HEK293 (cell line): ENCODE measurements around the gene IL11RA.
A peak's percentile ranks its signal among the peaks of the same experiment; 100 is the strongest.

ENCODE experiments used
- CTCF ChIA-PET: fragments of 350-600 bp; formaldehyde crosslinking; extraction: SDS; loops from one replicate; lab custom pipeline; 2021; ENCODE audit warnings: antibody characterized with exemption; lab: Yijun Ruan, JAX
- POLR2A ChIA-PET: fragments of 300-600 bp; formaldehyde crosslinking; extraction: SDS; loops from one replicate; lab custom pipeline; 2020; ENCODE audit warnings: antibody characterized with exemption, inconsistent platforms; lab: Yijun Ruan, JAX
- H3K27ac ChIP-seq: fragments of 200-500 bp; sonication (Bioruptor generic); 2 replicates; pipeline ENCODE4 v1.5.1; 2014; ENCODE audit warnings: low read depth, low read length, control low read depth, inconsistent platforms; ENCODE audit errors: extremely low read depth
- H3K36me3 ChIP-seq, 2 experiments: fragments of 200-500 bp in 1 of 2; sonication (Bioruptor generic) in 1 of 2; 1 replicate in 1 of 2; 2 replicates in 1 of 2; pipeline ENCODE4 v1.5.1; 2014 to 2017; ENCODE audit warnings: inconsistent platforms in 2 of 2, low read length in 2 of 2; ENCODE audit not compliant: control insufficient read depth in 2 of 2, insufficient read depth in 1 of 2
- H3K4me1 ChIP-seq: fragments of 200-500 bp; sonication (Bioruptor generic); 2 replicates; pipeline ENCODE4 v1.5.1; 2014; ENCODE audit warnings: mild to moderate bottlenecking, low read length, inconsistent platforms; ENCODE audit not compliant: control insufficient read depth, insufficient read depth
- H3K4me3 ChIP-seq: 2 replicates; pipeline ENCODE4 v1.5.1; 2011; ENCODE audit warnings: low read depth, mild to moderate bottlenecking, control low read depth, low read length, moderate library complexity
- H3K9me3 ChIP-seq: fragments of 200-500 bp; sonication (Bioruptor generic); 2 replicates; pipeline ENCODE4 v1.5.1; 2014; ENCODE audit warnings: low read depth, low read length, inconsistent platforms; ENCODE audit not compliant: control insufficient read depth, insufficient read depth
- GLI4 ChIP-seq: fragments of 450-650 bp; formaldehyde crosslinking; IDR thresholded peaks from 2 replicates; pipeline ENCODE4 v1.5.1; 2016; ENCODE audit warnings: missing biosample characterization, missing genetic modification characterization
- GLIS2 ChIP-seq: fragments of 450-650 bp; formaldehyde crosslinking; IDR thresholded peaks from 2 replicates; pipeline ENCODE4 v1.5.1; 2016; ENCODE audit warnings: missing biosample characterization, missing genetic modification characterization
- HOXC10 ChIP-seq: sonication (generic); formaldehyde crosslinking; IDR thresholded peaks from 2 replicates; pipeline ENCODE4 v1.8.1; 2023; ENCODE audit warnings: mild to moderate bottlenecking, missing genetic modification reagents
- KLF16 ChIP-seq: fragments of 450-650 bp; formaldehyde crosslinking; IDR thresholded peaks from 2 replicates; pipeline ENCODE4 v1.5.1; 2017; ENCODE audit warnings: missing biosample characterization, missing genetic modification characterization
- KLF9 ChIP-seq: fragments of 450-650 bp; formaldehyde crosslinking; IDR thresholded peaks from 2 replicates; pipeline ENCODE4 v1.5.1; 2016; ENCODE audit warnings: missing biosample characterization, missing genetic modification characterization, low read depth
- SCRT2 ChIP-seq: fragments of 450-650 bp; formaldehyde crosslinking; IDR thresholded peaks from 2 replicates; pipeline ENCODE4 v1.5.1; 2016; ENCODE audit warnings: missing biosample characterization, missing genetic modification characterization
- SP2 ChIP-seq: fragments of 450-650 bp; formaldehyde crosslinking; IDR thresholded peaks from 2 replicates; pipeline ENCODE4 v1.5.1; 2016; ENCODE audit warnings: missing biosample characterization, missing genetic modification characterization
- WT1 ChIP-seq: fragments of 450-650 bp; formaldehyde crosslinking; IDR thresholded peaks from 2 replicates; pipeline ENCODE4 v1.5.1; 2016; ENCODE audit warnings: missing biosample characterization, missing genetic modification characterization
- ZBTB48 ChIP-seq: fragments of 450-650 bp; formaldehyde crosslinking; IDR thresholded peaks from 2 replicates; pipeline ENCODE4 v1.5.1; 2016; ENCODE audit warnings: missing biosample characterization, missing genetic modification characterization
- ZBTB8A ChIP-seq: fragments of 450-650 bp; formaldehyde crosslinking; IDR thresholded peaks from 2 replicates; pipeline ENCODE4 v1.5.1; 2016; ENCODE audit warnings: missing biosample characterization, missing genetic modification characterization
- ZEB2 ChIP-seq: fragments of 450-650 bp; formaldehyde crosslinking; IDR thresholded peaks from 2 replicates; pipeline ENCODE4 v1.5.1; 2016; ENCODE audit warnings: missing biosample characterization, missing genetic modification characterization
- ZIC2 ChIP-seq: fragments of 450-650 bp; formaldehyde crosslinking; IDR thresholded peaks from 2 replicates; pipeline ENCODE4 v1.5.1; 2016; ENCODE audit warnings: missing biosample characterization, missing genetic modification characterization
- ZNF184 ChIP-seq: fragments of 450-650 bp; IDR thresholded peaks from 2 replicates; pipeline ENCODE4 v1.5.1; 2018; ENCODE audit warnings: missing biosample characterization, mild to moderate bottlenecking, missing genetic modification characterization
- ZNF248 ChIP-seq: fragments of 450-650 bp; formaldehyde crosslinking; IDR thresholded peaks from 2 replicates; pipeline ENCODE4 v1.5.1; 2017; ENCODE audit warnings: missing biosample characterization, missing genetic modification characterization
- ZNF266 ChIP-seq: fragments of 450-650 bp; formaldehyde crosslinking; IDR thresholded peaks from 2 replicates; pipeline ENCODE4 v1.5.1; 2016; ENCODE audit warnings: missing biosample characterization, missing genetic modification characterization, low read depth
- ZNF366 ChIP-seq: fragments of 450-650 bp; formaldehyde crosslinking; conservative IDR thresholded peaks from 2 replicates; pipeline ENCODE4 v1.5.1; 2016; ENCODE audit warnings: missing biosample characterization, missing genetic modification characterization
- ZNF433 ChIP-seq: fragments of 450-650 bp; formaldehyde crosslinking; IDR thresholded peaks from 2 replicates; pipeline ENCODE4 v1.5.1; 2016; ENCODE audit warnings: missing biosample characterization, missing genetic modification characterization, low read depth
- ZNF473 ChIP-seq: fragments of 450-650 bp; formaldehyde crosslinking; IDR thresholded peaks from 2 replicates; pipeline ENCODE4 v1.5.1; 2017; ENCODE audit warnings: missing biosample characterization, missing genetic modification characterization
- ZNF488 ChIP-seq: fragments of 450-650 bp; formaldehyde crosslinking; IDR thresholded peaks from 2 replicates; pipeline ENCODE4 v1.5.1; 2016; ENCODE audit warnings: missing biosample characterization, missing genetic modification characterization
- ZNF501 ChIP-seq: fragments of 450-650 bp; formaldehyde crosslinking; IDR thresholded peaks from 2 replicates; pipeline ENCODE4 v1.5.1; 2016; ENCODE audit warnings: missing biosample characterization, missing genetic modification characterization
- ZNF514 ChIP-seq: fragments of 450-650 bp; formaldehyde crosslinking; IDR thresholded peaks from 2 replicates; pipeline ENCODE4 v1.5.1; 2016; ENCODE audit warnings: missing biosample characterization, missing genetic modification characterization
- ZNF747 ChIP-seq: fragments of 450-650 bp; formaldehyde crosslinking; IDR thresholded peaks from 2 replicates; pipeline ENCODE4 v1.5.1; 2016; ENCODE audit warnings: missing biosample characterization, missing genetic modification characterization
- ZNF768 ChIP-seq: fragments of 450-650 bp; formaldehyde crosslinking; IDR thresholded peaks from 2 replicates; pipeline ENCODE4 v1.5.1; 2018; ENCODE audit warnings: missing biosample characterization, mild to moderate bottlenecking, missing genetic modification characterization
- ZXDB ChIP-seq: fragments of 450-650 bp; formaldehyde crosslinking; IDR thresholded peaks from 2 replicates; pipeline ENCODE4 v1.5.1; 2016; ENCODE audit warnings: missing biosample characterization, missing genetic modification characterization
- TF ChIP-seq, protein P1 (sequence below): fragments of 450-650 bp; formaldehyde crosslinking; IDR thresholded peaks from 2 replicates; pipeline ENCODE4 v1.5.1; 2016; ENCODE audit warnings: missing biosample characterization, missing genetic modification characterization, borderline replicate concordance

IL11RA gene

DNA sequence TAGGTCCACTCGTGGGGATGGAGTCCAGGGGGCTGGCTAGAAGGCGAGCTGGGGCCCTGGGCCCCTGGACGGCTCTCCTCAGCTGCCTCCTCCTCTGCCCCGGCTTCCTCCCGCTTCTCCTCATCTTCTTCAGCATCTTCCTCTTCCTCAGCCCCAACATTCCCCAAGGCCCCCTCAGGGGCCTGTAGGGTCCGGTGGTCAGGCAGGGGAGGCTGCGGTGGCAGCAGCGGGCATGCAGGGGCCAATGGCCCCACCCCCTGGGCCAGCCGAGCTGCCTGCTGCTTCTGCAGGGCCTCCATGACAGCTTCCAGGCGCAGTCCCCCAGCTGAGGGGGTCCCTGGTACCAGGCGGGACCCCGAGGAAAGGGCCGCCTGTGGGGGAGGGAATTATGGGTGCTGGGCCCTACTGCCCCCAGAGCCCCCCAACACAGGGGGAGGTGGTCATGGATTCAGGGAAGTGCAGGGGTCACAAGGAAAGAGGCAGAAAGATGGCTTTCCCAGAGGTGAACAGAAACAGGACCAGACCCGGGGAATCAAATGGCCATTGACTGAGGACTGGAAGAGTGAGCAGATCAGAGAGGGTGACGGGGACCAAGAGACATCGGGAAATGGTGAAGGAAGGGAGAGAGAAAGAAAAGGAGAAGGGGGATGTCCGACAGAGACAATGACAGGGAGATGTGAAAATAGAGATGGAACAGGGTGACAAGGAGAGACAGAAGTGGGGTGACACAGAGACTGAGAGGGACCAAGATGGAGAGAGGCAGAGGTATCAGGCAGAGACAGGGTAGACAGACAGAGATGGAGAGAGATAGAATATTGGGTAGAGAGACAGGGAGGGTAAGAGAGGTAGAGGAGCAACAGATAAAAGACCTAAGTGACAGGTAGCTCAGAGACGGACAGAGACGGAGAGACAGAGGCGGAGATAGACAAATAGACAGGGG is 24.0 kb upstream of the IL11RA start:
- POLR2A ChIA-PET = no interaction called here
- TF ChIP-seq ZNF366 (tag by site-specific recombination) (peak; percentile 73), ZBTB48 (tag by site-specific recombination) (0 out of 2 replicates have a peak, but pooled peaks have one; percentile 23), HOXC10 (CRISPR knock-in tag) (no peak), SCRT2 (tag by site-specific recombination) (peak; percentile 18; the same call in 1 of the 2 replicates), ZEB2 (tag by site-specific recombination) (no peak)
- TF ChIP-seq, all 188 proteins: peak for 3
- Histone ChIP-seq H3K4me1 (no peaks in the 10 kb centered on the region; the same call in 1 of the 2 replicates), H3K36me3 (no peaks in the 10 kb centered on the region), H3K9me3 (no peaks in the 10 kb centered on the region), H3K27ac (no peak overlapping the region), H3K4me3 (no peak overlapping the region)
- CTCF ChIA-PET = interaction anchor here (0.6 to 3.2 kb wide), 5 partner anchors 13 to 52 kb away, joined by 3 to 18 read pairs (median 3); partner anchors contain the start of gene RPP25L

DNA sequence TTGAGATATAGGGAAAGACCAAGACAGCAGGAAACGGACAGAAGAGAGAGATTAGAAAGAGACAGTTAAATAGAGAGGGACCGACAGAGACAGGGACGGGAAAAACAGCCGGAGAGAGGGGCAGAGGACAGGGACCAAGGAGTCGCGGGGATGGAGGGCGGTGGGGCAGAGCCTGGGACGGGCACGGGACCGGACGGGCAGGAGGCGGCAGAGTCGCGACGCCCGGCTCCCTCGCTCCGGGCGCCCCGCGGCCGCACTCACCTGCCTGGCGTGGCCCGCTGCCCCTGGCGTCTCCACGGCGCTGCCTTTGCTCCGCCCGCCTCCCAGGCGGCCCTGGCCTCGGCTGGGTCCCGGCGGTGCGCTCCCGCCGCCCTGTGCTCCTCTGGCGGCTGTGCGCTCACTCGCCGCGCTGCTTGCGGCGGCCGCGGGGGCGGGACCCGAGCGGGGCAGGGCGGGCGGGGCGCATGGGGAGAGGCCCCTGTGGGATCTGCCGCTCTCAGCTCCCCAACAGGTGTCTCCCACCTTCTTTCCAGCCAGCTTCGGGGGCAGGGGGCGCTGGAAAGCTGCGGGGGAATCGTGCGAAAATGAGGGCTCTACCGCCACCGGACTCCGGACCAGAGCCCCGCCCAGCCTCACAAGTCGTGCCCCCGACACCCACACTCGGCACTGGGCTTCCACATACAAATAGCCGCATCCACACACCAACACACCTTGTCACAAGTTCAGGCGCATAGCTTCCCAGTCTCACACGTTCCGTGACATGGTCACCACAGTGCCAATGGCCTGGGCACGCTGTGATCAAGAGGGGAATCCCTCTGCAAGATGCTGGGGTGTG is 23.1 kb upstream of the IL11RA start, which contains the start of gene ARID3C:
Gene ARID3C (minus strand): TSS at position 411 of the 835 bp plus-strand sequence. CDS start 1,052 bp downstream, outside the sequence.
- POLR2A ChIA-PET = interaction anchor here (0.6 to 1.5 kb wide), 2 partner anchors 9 to 248 kb away, joined by 3 to 9 read pairs; partner anchors contain the start of gene SIGMAR1
- no peaks in the 10 kb centered on the region for H3K9me3 ChIP-seq
- H3K27ac ChIP-seq = no peak within 1 kb of the TSS
- H3K36me3 ChIP-seq = no peaks in the 10 kb centered on the region
- H3K4me1 ChIP-seq = no peaks in the 10 kb centered on the region; the same call in 1 of the 2 replicates
- peak within 1 kb of the TSS; percentile 35 for H3K4me3 ChIP-seq
- CTCF ChIA-PET = interaction anchor here (0.6 to 3.2 kb wide), 9 partner anchors 8 to 53 kb away, joined by 3 to 18 read pairs (median 3); partner anchors contain the start of genes DCTN3 and RPP25L
- no peak for TF ChIP-seq ZIC2 (tag by site-specific recombination)
- TF ChIP-seq ZNF501 (tag by site-specific recombination) = no peak
- TF ChIP-seq ZNF747 (tag by site-specific recombination) = no peak
- TF ChIP-seq WT1 (tag by site-specific recombination) = no peak
- TF ChIP-seq ZXDB (tag by site-specific recombination) = no peak
- TF ChIP-seq ZNF248 (tag by site-specific recombination) = no peak
- peak; percentile 43; the same call in 1 of the 2 replicates for TF ChIP-seq KLF9 (tag by site-specific recombination)
- no peak for TF ChIP-seq ZNF768 (tag by site-specific recombination)
- TF ChIP-seq SP2 (tag by site-specific recombination) = 0 out of 2 replicates have a peak, but pooled peaks have one; percentile 8
- TF ChIP-seq KLF16 (tag by site-specific recombination) = no peak
- TF ChIP-seq ZNF433 = no peak
- TF ChIP-seq ZBTB8A (tag by site-specific recombination) = 0 out of 2 replicates have a peak, but pooled peaks have one; percentile 33
- no peak for TF ChIP-seq ZEB2 (tag by site-specific recombination)
- no peak for TF ChIP-seq ZNF266 (tag by site-specific recombination)
- no peak for TF ChIP-seq GLI4 (tag by site-specific recombination)
- TF ChIP-seq GLIS2 (tag by site-specific recombination) = 0 out of 2 replicates have a peak, but pooled peaks have one; percentile 20
- no peak for TF ChIP-seq ZNF184 (tag by site-specific recombination)
- TF ChIP-seq, protein P1, sequence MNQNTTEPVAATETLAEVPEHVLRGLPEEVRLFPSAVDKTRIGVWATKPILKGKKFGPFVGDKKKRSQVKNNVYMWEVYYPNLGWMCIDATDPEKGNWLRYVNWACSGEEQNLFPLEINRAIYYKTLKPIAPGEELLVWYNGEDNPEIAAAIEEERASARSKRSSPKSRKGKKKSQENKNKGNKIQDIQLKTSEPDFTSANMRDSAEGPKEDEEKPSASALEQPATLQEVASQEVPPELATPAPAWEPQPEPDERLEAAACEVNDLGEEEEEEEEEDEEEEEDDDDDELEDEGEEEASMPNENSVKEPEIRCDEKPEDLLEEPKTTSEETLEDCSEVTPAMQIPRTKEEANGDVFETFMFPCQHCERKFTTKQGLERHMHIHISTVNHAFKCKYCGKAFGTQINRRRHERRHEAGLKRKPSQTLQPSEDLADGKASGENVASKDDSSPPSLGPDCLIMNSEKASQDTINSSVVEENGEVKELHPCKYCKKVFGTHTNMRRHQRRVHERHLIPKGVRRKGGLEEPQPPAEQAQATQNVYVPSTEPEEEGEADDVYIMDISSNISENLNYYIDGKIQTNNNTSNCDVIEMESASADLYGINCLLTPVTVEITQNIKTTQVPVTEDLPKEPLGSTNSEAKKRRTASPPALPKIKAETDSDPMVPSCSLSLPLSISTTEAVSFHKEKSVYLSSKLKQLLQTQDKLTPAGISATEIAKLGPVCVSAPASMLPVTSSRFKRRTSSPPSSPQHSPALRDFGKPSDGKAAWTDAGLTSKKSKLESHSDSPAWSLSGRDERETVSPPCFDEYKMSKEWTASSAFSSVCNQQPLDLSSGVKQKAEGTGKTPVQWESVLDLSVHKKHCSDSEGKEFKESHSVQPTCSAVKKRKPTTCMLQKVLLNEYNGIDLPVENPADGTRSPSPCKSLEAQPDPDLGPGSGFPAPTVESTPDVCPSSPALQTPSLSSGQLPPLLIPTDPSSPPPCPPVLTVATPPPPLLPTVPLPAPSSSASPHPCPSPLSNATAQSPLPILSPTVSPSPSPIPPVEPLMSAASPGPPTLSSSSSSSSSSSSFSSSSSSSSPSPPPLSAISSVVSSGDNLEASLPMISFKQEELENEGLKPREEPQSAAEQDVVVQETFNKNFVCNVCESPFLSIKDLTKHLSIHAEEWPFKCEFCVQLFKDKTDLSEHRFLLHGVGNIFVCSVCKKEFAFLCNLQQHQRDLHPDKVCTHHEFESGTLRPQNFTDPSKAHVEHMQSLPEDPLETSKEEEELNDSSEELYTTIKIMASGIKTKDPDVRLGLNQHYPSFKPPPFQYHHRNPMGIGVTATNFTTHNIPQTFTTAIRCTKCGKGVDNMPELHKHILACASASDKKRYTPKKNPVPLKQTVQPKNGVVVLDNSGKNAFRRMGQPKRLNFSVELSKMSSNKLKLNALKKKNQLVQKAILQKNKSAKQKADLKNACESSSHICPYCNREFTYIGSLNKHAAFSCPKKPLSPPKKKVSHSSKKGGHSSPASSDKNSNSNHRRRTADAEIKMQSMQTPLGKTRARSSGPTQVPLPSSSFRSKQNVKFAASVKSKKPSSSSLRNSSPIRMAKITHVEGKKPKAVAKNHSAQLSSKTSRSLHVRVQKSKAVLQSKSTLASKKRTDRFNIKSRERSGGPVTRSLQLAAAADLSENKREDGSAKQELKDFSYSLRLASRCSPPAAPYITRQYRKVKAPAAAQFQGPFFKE (tag by site-specific recombination) = no peak
- TF ChIP-seq SCRT2 (tag by site-specific recombination) = peak; percentile 86
- TF ChIP-seq ZNF514 (tag by site-specific recombination) = no peak
- no peak for TF ChIP-seq ZNF488 (tag by site-specific recombination)
- TF ChIP-seq ZNF473 (tag by site-specific recombination) = no peak
